GM19025 (cell line): ENCODE measurements around the gene PLPPR1.
"Not testable (repeated sequence)": the region's sequence is repeated elsewhere in the genome, so short reads cannot be mapped to it uniquely, and the experiment has no call there.

Source experiments
- ATAC-seq: cut with Tn5 transposase; IDR thresholded peaks from one replicate; pipeline ENCODE4 v1.9.1; 2021; ENCODE audit warnings: mild to moderate bottlenecking, low read depth, moderate library complexity; ENCODE audit not compliant: unreplicated experiment

The PLPPR1 gene

GRCh38 chr9:101119206-101119819, 90.8 kb downstream of the PLPPR1 start:
- ATAC-seq: peak; percentile 87

DNA sequence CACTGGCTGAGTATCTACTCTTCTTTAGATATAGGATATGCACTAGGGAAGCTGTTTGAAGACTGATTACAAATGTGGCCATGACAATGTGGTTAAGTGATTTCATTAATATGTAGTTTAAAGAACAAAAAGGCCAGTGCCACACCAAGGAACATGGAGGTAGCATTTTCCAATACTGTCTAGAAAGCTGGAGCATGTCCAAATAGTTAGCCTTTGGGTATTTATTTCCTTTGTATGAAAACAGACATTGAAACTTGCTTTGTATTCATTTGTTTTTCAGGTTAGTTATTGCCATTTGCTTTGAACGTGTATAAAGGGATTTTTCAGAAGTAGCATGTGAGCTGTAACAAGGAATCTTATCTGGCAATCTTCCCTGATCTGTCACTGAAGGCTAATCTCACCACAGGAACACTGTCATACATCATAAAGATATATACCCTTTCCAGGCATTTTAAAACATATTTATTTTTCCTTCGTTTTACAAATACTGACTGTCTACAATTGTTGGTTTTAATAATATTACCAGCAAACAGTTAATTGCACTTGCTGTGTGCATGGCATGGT, 93.4 kb downstream of the PLPPR1 start:
- ATAC-seq: no peak

DNA sequence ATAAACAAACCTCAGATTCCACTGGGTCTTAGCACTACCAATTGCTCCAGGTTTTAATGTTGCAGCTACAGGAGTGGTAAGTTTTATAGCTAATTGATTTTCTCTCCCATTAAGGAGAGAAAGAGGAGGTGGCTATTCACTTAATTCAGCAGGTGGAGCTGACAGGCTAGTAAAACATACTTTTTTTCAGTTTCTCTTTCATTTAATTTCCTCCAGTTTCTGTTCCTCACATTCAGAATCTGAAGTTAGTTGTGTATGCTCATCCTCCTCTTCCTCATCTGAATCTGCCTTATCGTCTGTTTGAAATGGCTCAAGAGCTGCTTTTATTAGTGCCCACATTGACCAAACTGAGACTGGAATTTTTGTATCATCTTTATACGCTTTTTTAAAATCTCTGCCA, 98.0 kb downstream of the PLPPR1 start:
- ATAC-seq: peak; percentile 74

- ATAC-seq: not testable (repeated sequence)
Measured at GRCh38 chr9:101127369-101127768, 98.8 kb downstream of the PLPPR1 start.

GRCh38 chr9:101128623-101129022, 100.1 kb downstream of the PLPPR1 start:
- no peak for ATAC-seq

DNA sequence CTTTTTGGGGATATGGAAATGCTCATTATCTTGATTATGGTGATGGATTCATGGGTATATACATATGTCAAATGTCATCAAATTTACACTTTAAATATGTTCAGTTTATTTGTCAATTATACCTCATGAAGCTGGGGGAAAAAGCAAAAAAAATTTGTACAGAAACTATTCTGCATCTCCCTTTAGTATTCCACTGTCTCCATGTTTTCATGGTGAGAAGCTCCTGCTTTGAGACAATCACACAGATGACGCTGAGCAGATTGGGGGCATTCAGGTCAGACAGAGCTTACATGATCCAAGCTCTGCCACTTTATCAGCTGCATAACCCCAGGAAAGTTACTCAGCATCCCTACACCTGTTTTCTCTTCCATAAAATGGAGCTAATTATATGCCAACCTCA, 101.5 kb downstream of the PLPPR1 start:
- ATAC-seq: no peak

DNA sequence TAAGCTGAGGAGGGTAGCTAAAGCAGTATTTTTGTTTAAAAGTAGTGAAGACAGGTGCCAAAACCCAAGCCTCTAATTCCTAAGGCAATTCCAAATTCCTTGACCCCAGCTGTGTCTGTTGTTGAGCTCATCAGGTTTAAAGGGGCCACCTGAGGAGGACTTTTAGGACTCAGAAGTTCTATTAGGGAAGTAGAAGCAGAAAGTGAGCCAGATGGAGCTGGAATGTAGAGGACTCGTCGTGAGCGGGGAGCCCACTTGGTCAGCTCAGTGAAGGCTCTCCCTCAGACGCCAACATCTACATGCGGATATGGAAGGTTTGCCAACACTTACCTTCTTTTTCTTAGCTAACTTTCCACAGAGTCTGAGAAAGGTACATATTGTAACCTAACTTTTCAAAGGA, 102.8 kb downstream of the PLPPR1 start:
- ATAC-seq: no peak

GRCh38 chr9:101132801-101133200, 104.3 kb downstream of the PLPPR1 start:
- no peak for ATAC-seq

GRCh38 chr9:101138509-101138908, 110.0 kb downstream of the PLPPR1 start:
- no peak for ATAC-seq

GRCh38 chr9:101139082-101139481, 110.6 kb downstream of the PLPPR1 start:
- ATAC-seq: no peak

- no peak for ATAC-seq
Measured at GRCh38 chr9:101140764-101141163, 112.2 kb downstream of the PLPPR1 start.

DNA sequence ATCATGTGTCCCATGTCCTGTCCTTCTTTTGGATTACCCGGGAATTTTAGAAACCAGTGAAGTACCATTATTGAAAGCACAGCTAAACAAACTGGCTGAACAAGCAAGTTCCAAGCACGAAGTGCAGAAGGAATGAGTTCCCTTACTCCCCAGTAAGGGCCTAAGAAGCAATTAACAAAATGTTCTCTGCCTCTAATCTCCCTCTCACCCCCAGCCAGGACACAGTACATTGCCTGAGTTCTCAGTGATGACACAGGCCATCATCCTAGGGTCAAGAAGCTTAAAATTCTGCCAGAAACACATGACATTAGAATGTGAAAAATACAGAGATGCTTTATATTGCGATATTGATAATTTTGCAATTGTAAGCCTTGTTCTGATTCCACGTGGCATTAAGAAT, 118.0 kb downstream of the PLPPR1 start:
- ATAC-seq: no peak

DNA sequence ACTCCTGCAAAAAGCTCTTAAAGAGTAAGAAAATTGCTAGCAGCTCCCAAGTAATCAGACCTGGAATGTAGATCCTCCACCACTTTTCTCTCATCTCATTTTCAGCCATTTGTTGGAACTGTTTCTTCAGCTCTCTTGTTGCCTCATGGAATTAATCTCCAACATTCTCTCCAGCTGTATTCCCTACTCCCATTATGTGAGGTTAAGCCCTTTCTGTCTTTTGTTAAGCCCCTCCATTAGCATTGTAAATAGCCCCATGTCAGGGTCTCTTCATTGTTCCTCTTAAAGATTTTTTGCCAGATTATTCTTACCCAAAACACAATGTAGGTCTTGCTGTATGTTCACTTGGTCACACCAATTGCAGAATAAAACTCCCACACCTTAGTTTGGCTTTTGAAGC, 119.8 kb downstream of the PLPPR1 start:
- no peak for ATAC-seq

GRCh38 chr9:101158361-101158760, 129.8 kb downstream of the PLPPR1 start:
- ATAC-seq: no peak

GRCh38 chr9:101162231-101162630, 133.7 kb downstream of the PLPPR1 start:
- ATAC-seq: no peak

- no peak for ATAC-seq
Measured at GRCh38 chr9:101165131-101165530, 136.6 kb downstream of the PLPPR1 start.

DNA sequence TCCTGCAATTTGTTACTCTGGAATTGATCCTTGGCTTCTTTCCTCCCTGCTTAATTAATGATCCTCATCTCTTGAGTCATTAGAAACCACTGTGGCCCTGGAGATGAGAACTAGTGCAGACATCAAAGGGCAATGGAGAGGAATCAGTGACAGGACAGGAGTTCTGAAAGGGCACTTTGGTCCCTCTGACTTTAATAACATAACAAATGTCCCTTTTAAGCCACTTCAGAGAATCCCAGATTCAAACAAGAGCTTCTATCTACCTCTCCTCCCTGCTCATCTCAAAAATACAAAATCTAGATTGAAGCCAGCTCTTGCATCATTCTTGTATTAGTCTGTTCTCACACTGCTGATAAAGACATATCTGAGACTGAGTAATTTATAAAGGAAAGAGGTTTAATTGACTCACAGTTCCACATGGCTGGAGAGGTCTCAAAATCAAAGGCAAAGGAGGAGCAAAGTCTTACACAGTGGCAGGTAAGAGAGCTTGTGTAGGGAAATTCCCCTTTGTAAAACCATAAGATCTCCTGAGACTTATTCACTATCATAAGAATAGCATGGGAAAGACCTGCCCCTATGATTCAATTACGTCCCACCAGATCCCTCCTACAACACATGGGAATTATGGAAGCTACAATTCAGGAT, 139.1 kb downstream of the PLPPR1 start:
- no peak for ATAC-seq

GRCh38 chr9:101172616-101173015, 144.1 kb downstream of the PLPPR1 start:
- ATAC-seq: no peak

DNA sequence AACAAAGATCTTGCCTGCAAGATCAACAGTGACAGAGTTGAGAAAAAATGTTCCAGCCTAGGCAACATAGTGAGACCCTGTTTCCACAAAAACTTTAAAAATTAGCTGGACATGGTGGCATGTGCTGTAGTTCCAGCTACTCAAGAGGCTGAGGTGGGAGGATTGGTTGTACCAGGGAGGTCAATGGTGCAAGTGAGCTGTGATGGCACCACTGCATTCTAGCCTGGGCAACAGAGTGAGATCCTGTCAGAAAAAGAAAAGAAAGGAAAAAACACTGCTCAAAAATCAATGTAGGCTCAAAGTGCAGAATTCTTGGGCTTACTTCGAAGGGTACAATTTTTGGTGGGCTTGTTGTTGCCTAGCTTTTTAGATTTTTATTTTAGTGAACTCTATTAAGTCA, 145.4 kb downstream of the PLPPR1 start:
- no peak for ATAC-seq

GRCh38 chr9:101176384-101176783, 147.9 kb downstream of the PLPPR1 start:
- no peak for ATAC-seq

GRCh38 chr9:101184813-101185278, 156.3 kb downstream of the PLPPR1 start:
- ATAC-seq: no peak

GRCh38 chr9:101191723-101192122, 163.2 kb downstream of the PLPPR1 start:
- ATAC-seq: no peak
